DOHH2 (cell line): Measurements from ENCODE around the gene MED13L.

ENCODE experiments used
- EZH2phosphoT487 ChIP-seq: fragments of 200-600 bp; sonication (generic); IDR thresholded peaks from 2 replicates; pipeline ENCODE4 v1.6.1; 2017; ENCODE audit warnings: borderline replicate concordance, mild to moderate bottlenecking, antibody characterized with exemption, low read length, moderate library complexity, mixed read lengths
- TF ChIP-seq, protein P1 (sequence below): fragments of 200-600 bp; sonication (generic); IDR thresholded peaks from one replicate; pipeline ENCODE4 v1.5.1; 2014; ENCODE audit warnings: antibody characterized with exemption, mild to moderate bottlenecking, low read depth, low read length; ENCODE audit not compliant: poor library complexity, severe bottlenecking

DNA sequence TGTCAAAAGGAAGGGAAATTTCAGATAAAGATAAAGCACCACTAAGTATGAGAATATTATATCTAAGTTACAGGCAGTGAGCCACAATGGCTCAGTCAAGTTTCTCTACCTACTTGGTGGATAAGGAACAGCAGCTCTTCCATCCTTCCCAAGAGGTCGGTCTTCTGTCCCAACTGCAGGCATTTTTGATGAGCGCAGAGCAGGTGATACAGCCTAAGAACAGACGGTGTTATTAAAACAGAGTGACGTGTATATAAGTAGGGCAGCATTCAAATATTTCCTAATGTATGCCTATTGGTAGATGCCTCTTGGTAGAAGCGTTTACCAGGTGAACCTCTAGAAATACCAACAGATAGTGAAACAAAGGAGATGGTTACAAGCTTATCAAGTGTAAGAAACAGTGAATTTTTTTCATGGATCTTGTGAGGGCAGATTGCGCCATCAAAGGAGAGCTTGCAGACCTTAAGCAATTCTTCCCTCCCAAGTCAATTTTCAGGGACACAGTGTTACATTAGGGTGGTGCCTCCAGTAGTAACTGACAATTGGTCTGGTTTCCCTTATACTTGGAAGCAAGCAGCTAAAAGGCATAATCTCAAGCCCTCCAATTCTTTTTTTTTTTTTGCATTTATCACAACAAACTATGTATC is 274.5 kb downstream of the MED13L start:
- TF ChIP-seq, protein P1, sequence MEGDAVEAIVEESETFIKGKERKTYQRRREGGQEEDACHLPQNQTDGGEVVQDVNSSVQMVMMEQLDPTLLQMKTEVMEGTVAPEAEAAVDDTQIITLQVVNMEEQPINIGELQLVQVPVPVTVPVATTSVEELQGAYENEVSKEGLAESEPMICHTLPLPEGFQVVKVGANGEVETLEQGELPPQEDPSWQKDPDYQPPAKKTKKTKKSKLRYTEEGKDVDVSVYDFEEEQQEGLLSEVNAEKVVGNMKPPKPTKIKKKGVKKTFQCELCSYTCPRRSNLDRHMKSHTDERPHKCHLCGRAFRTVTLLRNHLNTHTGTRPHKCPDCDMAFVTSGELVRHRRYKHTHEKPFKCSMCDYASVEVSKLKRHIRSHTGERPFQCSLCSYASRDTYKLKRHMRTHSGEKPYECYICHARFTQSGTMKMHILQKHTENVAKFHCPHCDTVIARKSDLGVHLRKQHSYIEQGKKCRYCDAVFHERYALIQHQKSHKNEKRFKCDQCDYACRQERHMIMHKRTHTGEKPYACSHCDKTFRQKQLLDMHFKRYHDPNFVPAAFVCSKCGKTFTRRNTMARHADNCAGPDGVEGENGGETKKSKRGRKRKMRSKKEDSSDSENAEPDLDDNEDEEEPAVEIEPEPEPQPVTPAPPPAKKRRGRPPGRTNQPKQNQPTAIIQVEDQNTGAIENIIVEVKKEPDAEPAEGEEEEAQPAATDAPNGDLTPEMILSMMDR: no peak
- TF ChIP-seq EZH2phosphoT487: no peak
